IPS DF 19.7 (cell line): ENCODE results near the gene MDGA2.
A peak's percentile ranks its signal among the peaks of the same experiment; 100 is the strongest.
"Not testable (repeated sequence)": the region's sequence is repeated elsewhere in the genome, so short reads cannot be mapped to it uniquely, and the experiment has no call there.

Source experiments
- DNase-seq: peaks from one replicate; pipeline ENCODE4 v3.0.0-alpha.2; 2013; ENCODE audit warnings: low read depth, low spot score

Gene MDGA2

GRCh38 chr14:46964378-46964777, 711.0 kb downstream of the MDGA2 start:
- DNase-seq, result no peak

GRCh38 chr14:46951103-46951502, 724.3 kb downstream of the MDGA2 start:
- no peak for DNase-seq

GRCh38 chr14:46940611-46941010, 734.8 kb downstream of the MDGA2 start:
- no peak for DNase-seq

GRCh38 chr14:46920542-46920941, 754.9 kb downstream of the MDGA2 start:
- no peak for DNase-seq

- DNase-seq, result not testable (repeated sequence)
These were observed 759.9 kb downstream of the MDGA2 start for GRCh38 chr14:46915539-46915938.

GRCh38 chr14:46902837-46903236, 772.6 kb downstream of the MDGA2 start:
- DNase-seq, result no peak

GRCh38 chr14:46894476-46894875, 780.9 kb downstream of the MDGA2 start:
- no peak for DNase-seq

- no peak for DNase-seq
These were observed 788.3 kb downstream of the MDGA2 start for GRCh38 chr14:46887144-46887543.

GRCh38 chr14:46885566-46885965, 789.8 kb downstream of the MDGA2 start:
- no peak for DNase-seq

- no peak for DNase-seq
These were observed 813.7 kb downstream of the MDGA2 start for GRCh38 chr14:46861753-46862152.

- peak; percentile 17 for DNase-seq
These were observed 834.3 kb downstream of the MDGA2 start for GRCh38 chr14:46840944-46841720.

GRCh38 chr14:46820291-46820690, 855.1 kb downstream of the MDGA2 start:
- no peak for DNase-seq

- no peak for DNase-seq
These were observed 856.3 kb downstream of the MDGA2 start for GRCh38 chr14:46819117-46819516.

GRCh38 chr14:46818147-46818546, 857.3 kb downstream of the MDGA2 start:
- peak; percentile 25 for DNase-seq

- no peak for DNase-seq
These were observed 882.3 kb downstream of the MDGA2 start for GRCh38 chr14:46793144-46793543.
